Activated naive CD8-positive, alpha-beta T cell treated with anti-CD3 and anti-CD28 coated beads, Interleukin-2, amount 10 ng/mL, durations not matched to agents 7 days and 5 days (primary cell): ENCODE data around the gene UBE3B. TPM values are rescaled to one million over a fixed set of nuclear protein-coding genes. Genes with fewer than 3 reads are reported as not detected.

Experiments used
- ATAC-seq: fragments of 150-1000 bp; cut with Tn5 transposase; one replicate; pipeline ENCODE4 v1.10.0; 2021; ENCODE audit warnings: low read depth, moderate library complexity
- POLR2A ChIA-PET: fragments of 350-600 bp; sonication (Branson Sonifier 250); formaldehyde crosslinking; loops from one replicate; lab custom pipeline; 2021; ENCODE audit warnings: antibody characterized with exemption; lab: Charles Lee
- DNase-seq: peaks from one replicate; pipeline ENCODE4 v3.0.0; 2021
- H3K27ac Mint-ChIP-seq: one replicate; pipeline ENCODE4 v1.8.0; 2022; ENCODE audit warnings: mild to moderate bottlenecking, mixed read lengths
- H3K27me3 Mint-ChIP-seq: one replicate; pipeline ENCODE4 v1.8.0; 2022; ENCODE audit warnings: mild to moderate bottlenecking, moderate library complexity, mixed read lengths
- H3K36me3 Mint-ChIP-seq: one replicate; pipeline ENCODE4 v1.8.0; 2021; ENCODE audit warnings: mild to moderate bottlenecking, mixed read lengths
- H3K4me1 Mint-ChIP-seq: one replicate; pipeline ENCODE4 v1.8.0; 2021; ENCODE audit warnings: mixed read lengths
- H3K4me3 Mint-ChIP-seq: one replicate; pipeline ENCODE4 v1.8.0; 2022; ENCODE audit warnings: mild to moderate bottlenecking, moderate library complexity, mixed read lengths
- H3K9me3 Mint-ChIP-seq: one replicate; pipeline ENCODE4 v1.8.0; 2021; ENCODE audit warnings: mixed read lengths
- total RNA-seq, 2 experiments: library from RNA; stranded (reverse); gene quantifications; one replicate each; pipeline ENCODE4 v1.2.3, GENCODE V29; 2021

UBE3B gene
- total RNA-seq, 2 experiments from 2014 or later, result 40.0 to 41.7 TPM

GRCh38 chr12:109560867-109561710 is 83.7 kb downstream of the UBE3B start:
- POLR2A ChIA-PET, result interaction anchor here (1.3 kb wide), 1 partner anchor 15 kb away, joined by 3 read pairs; no protein-coding TSS in a partner anchor
- Mint-ChIP-seq H3K4me3 (no peak overlapping the region), H3K36me3 (peaks cover 15% of the 10 kb centered on the region), H3K9me3 (peaks cover 9% of the 10 kb centered on the region), H3K27me3 (no peaks in the 10 kb centered on the region), H3K4me1 (no peaks in the 10 kb centered on the region), H3K27ac (no peak overlapping the region)
- ATAC-seq (no peak), DNase-seq (no peak)

DNA sequence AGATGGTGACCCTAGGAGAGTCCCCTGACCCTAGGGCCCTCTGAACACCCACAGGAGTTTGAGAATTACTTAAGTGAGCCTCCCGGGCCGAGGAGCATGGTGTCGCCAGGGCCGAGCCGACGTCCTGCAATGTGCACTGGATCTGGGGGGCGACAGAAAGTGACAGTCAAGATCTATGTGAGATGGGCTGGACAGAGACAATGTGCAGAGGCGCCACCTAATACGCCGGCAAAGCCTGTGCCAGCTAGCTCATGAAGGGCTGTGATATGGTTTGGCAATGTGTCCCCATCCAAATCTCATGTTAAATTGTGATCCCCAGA is 84.2 kb downstream of the UBE3B start:
- no peaks in the 10 kb centered on the region for H3K4me1 Mint-ChIP-seq
- POLR2A ChIA-PET, result interaction anchor here (1.3 kb wide), 1 partner anchor 14 kb away, joined by 3 read pairs; no protein-coding TSS in a partner anchor
- ATAC-seq (no peak), DNase-seq (no peak)
- H3K27ac Mint-ChIP-seq, result no peak overlapping the region
- H3K9me3 Mint-ChIP-seq, result peaks cover 9% of the 10 kb centered on the region
- H3K4me3 Mint-ChIP-seq, result no peak overlapping the region
- H3K27me3 Mint-ChIP-seq, result no peaks in the 10 kb centered on the region
- peaks cover 15% of the 10 kb centered on the region for H3K36me3 Mint-ChIP-seq

- Mint-ChIP-seq H3K4me1 (no peaks in the 10 kb centered on the region), H3K36me3 (peaks cover 15% of the 10 kb centered on the region), H3K27me3 (no peaks in the 10 kb centered on the region), H3K9me3 (peaks cover 9% of the 10 kb centered on the region), H3K4me3 (no peak overlapping the region), H3K27ac (no peak overlapping the region)
- ATAC-seq (no peak), DNase-seq (no peak)
- POLR2A ChIA-PET, result interaction anchor here (0.5 kb wide), 1 partner anchor 408 kb away, joined by 3 read pairs; no protein-coding TSS in a partner anchor
Observed at GRCh38 chr12:109562871-109563270, 85.4 kb downstream of the UBE3B start.

DNA sequence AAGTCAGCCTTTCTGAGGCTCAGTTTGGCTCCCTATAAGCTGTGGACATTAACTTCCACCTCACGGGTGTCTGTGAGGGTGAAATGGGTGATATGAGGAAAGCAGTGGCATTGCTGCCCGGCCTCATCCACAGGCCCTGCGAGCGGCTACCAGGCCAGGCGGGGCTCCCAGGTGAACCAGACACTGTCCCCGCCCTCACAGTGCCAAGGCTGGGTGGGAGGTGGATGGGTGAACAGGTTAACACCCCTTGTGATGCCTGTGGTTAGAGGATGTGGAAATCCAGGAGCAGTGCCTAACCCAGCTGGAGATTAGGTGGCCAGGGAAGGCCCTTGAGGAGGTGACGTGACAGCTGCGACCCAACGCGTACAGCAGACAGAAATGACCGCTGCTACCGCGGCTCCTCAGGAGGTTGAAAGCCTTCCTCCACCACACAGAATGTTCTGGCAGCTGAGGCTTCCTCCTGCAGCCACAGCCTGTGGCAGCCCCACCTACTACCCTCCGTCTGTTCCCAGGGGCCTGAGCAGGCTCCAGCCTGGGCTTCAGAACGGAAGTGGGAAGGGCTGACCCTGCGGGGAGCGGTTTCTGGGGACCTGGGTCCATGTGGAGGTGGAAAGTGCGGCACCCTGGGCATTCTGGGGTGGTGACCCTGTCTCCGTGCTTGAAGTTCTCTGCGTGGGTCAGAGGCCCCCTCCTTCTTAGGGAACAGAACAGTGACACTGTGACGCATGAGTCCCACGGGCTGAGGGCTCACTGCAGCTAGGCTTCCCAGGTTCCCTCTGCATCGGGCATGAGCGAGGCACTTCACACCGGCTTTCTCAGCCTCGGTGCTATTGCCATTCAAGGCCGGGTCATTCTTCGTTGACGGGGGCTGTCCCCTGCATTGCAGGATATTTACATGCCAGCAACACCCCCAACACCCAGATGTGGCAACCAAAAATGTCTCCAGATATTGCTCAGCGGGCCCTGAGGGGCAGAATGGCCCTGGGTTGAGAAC is 86.2 kb downstream of the UBE3B start:
- Mint-ChIP-seq H3K4me1 (no peaks in the 10 kb centered on the region), H3K27ac (no peak overlapping the region), H3K4me3 (no peak overlapping the region), H3K27me3 (no peaks in the 10 kb centered on the region), H3K9me3 (peaks cover 9% of the 10 kb centered on the region), H3K36me3 (peaks cover 15% of the 10 kb centered on the region)
- DNase-seq (no peak), ATAC-seq (no peak)
- POLR2A ChIA-PET, result interaction anchor here (0.5 kb wide), 1 partner anchor 409 kb away, joined by 3 read pairs; no protein-coding TSS in a partner anchor

DNA sequence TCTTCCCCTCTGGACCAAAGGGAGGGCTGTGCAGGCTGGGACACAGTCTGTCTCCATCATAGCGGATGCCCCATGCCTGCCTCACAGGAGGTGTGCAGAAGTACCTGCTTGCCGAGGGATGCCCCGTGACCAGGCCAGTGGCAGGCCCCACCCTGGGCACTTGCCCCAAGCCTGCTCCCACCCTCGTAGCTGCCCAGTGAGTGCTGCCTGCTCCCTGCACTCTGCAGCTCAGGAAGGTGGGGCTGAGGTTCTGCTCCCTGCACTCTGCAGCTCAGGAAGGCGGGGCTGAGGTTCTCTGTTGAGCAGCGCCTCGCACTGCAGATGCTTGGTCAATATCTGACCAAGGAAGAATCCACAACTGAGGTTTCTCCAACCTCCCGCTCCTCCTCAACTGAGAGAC is 89.0 kb downstream of the UBE3B start:
- POLR2A ChIA-PET, result no interaction called here
- Mint-ChIP-seq H3K36me3 (peaks cover 17% of the 10 kb centered on the region), H3K27me3 (no peaks in the 10 kb centered on the region), H3K4me3 (no peak overlapping the region), H3K4me1 (peaks cover 4% of the 10 kb centered on the region), H3K27ac (no peak overlapping the region), H3K9me3 (peaks cover 9% of the 10 kb centered on the region)
- no peak for ATAC-seq
- no peak for DNase-seq

- ATAC-seq (no peak), DNase-seq (no peak)
- POLR2A ChIA-PET, result no interaction called here
- H3K4me3 Mint-ChIP-seq, result no peak overlapping the region
- peaks cover 7% of the 10 kb centered on the region for H3K4me1 Mint-ChIP-seq
- H3K27me3 Mint-ChIP-seq, result no peaks in the 10 kb centered on the region
- H3K36me3 Mint-ChIP-seq, result peaks cover 9% of the 10 kb centered on the region
- peaks cover 3% of the 10 kb centered on the region for H3K9me3 Mint-ChIP-seq
- H3K27ac Mint-ChIP-seq, result no peak overlapping the region
Observed at GRCh38 chr12:109567296-109567695, 89.9 kb downstream of the UBE3B start.

DNA sequence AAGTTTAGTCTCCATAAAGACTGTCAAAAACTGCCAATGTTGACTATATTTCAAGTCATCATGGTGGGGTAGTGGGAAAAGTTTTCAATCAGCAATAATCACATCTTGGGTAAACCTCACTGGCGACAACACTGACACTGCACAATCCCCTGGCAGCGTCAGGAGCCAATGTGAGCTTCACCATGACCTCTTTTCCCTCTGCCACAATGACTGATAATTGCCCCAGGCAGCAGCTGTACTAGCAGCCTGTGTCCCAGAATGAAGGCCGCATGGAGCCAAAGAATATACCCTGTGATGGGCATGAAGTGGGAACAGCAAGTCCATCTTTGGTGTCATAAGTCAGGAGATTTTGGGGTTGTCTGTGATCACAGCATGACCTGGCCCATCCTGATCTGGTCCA is 90.5 kb downstream of the UBE3B start:
- DNase-seq, result no peak
- Mint-ChIP-seq H3K9me3 (no peaks in the 10 kb centered on the region), H3K36me3 (peaks cover 7% of the 10 kb centered on the region), H3K4me3 (no peak overlapping the region), H3K4me1 (peaks cover 13% of the 10 kb centered on the region), H3K27ac (no peak overlapping the region), H3K27me3 (no peaks in the 10 kb centered on the region)
- ATAC-seq, result no peak
- POLR2A ChIA-PET, result no interaction called here

GRCh38 chr12:109568486-109568885 is 91.1 kb downstream of the UBE3B start:
- Mint-ChIP-seq H3K27ac (no peak overlapping the region), H3K9me3 (no peaks in the 10 kb centered on the region), H3K36me3 (peaks cover 8% of the 10 kb centered on the region), H3K4me1 (peaks cover 14% of the 10 kb centered on the region), H3K27me3 (no peaks in the 10 kb centered on the region), H3K4me3 (no peak overlapping the region)
- no peak for ATAC-seq
- DNase-seq, result no peak
- POLR2A ChIA-PET, result no interaction called here

DNA sequence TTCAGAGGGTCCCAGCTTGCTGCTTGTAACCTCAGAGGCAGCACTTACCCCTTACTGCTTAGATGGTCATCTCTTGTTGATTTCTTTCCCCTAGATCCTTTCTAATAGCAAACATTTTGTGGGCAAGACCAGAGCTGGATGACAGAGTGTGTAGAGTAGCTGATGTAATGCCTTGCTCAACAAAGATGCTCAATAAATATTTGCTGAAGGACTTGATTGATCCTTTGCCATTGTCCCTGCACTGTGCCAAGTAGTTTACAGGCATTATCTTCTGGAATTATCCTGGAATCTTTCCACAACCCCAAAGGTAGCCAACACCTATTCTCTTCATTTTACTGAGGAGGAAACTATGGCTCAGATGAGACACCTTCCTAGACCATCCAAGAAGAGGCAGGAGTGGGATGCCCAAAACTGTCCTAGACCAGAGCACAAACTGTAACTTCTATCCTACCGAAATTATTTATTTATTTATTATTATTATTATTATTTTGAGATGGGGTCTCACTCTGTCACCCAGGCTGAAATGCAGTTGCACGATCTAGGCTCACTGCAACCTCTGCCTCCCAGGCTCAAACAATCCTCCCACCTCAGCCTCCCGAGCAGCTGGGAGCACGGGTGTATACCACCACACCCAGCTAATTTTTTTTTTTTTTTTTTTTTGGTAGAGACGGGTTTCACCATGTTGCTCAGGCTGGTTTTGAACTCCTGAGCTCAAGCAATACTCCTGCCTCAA is 94.5 kb downstream of the UBE3B start:
- POLR2A ChIA-PET, result interaction anchor here (0.6 kb wide), 1 partner anchor 141 kb away, joined by 3 read pairs; no protein-coding TSS in a partner anchor
- Mint-ChIP-seq H3K36me3 (peaks cover 8% of the 10 kb centered on the region), H3K4me1 (peaks cover 25% of the 10 kb centered on the region), H3K27ac (peak overlapping the region; percentile 57), H3K4me3 (peak overlapping the region; percentile 92), H3K27me3 (no peaks in the 10 kb centered on the region), H3K9me3 (no peaks in the 10 kb centered on the region)
- ATAC-seq (no peak), DNase-seq (no peak)

DNA sequence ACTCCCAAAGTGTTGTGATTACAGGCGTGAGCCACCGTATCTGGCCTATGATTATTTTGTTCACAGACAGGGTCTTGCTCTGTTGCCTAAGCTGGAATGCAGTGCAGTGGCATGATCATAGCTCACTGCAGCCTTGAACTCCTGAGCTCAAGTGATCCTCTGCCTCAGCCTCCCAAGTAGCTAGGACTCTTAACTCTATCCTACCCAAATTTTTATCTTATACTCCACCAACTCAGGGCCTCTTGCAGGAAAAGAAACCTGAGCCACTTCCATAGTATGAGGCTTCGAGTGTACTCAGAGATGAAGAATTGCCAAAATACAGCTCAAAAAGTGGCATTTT is 95.0 kb downstream of the UBE3B start:
- POLR2A ChIA-PET, result no interaction called here
- peak overlapping the region; percentile 92 for H3K4me3 Mint-ChIP-seq
- H3K4me1 Mint-ChIP-seq, result peaks cover 25% of the 10 kb centered on the region
- H3K36me3 Mint-ChIP-seq, result peaks cover 8% of the 10 kb centered on the region
- no peaks in the 10 kb centered on the region for H3K27me3 Mint-ChIP-seq
- no peak for ATAC-seq
- no peak for DNase-seq
- peak overlapping the region; percentile 94 for H3K27ac Mint-ChIP-seq
- no peaks in the 10 kb centered on the region for H3K9me3 Mint-ChIP-seq

DNA sequence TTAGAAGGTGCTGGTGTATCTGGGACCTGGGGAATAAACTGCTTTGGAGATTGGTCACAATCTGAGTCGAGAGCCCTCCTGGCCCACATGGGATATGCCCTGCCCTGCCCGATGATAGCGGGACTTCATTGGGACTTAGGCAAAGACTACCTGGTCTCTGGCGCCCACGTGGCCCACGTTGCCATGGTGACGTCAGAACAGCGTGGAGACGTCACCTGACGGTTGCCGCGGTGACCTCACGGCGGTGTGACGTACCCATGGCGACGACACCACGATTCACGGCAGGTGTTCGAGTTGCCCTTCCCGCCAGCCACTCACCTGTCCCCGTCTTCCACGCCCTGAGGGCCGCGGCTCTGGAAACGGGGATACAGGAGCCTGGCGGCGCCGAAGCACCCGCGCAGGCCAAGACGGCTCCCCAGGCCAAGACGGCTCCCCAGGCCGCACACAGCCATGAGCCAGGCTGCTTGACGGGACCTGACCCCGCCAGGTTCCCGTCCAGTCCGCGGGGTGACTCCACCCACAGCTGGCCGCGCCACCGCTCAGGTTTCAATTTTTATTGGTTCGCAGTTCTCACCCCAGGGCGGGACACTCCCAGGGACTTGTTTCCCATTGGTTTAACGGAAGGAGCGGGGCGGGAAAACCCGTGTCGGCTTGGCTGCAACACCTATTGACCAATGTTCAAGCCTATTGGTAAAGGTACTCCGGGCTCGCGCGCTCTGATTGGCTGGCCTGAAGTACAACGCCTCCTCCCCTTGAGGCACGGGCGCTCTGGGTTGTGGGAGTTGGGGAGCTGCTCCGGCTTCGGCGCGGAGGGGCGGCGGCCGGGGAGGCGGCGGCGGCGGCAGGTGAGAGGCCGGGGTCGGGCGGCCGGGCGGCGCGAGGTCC is 95.8 kb downstream of the UBE3B start, which contains the start of the genes MMAB and MVK:
TSS of gene MMAB (minus strand) at position 476 of the 885 bp plus-strand sequence. CDS start at position 452, 24 bp downstream.
TSS of gene MVK (plus strand) at position 766 of the 885 bp plus-strand sequence. CDS start 1,029 bp downstream, outside the sequence.
- Mint-ChIP-seq H3K4me1 (peaks cover 25% of the 10 kb centered on the region), H3K36me3 (peaks cover 8% of the 10 kb centered on the region), H3K4me3 (peak within 1 kb of the TSS; percentile 92), H3K27ac (peak within 1 kb of the TSS; percentile 94), H3K27me3 (no peaks in the 10 kb centered on the region), H3K9me3 (no peaks in the 10 kb centered on the region)
- ATAC-seq (peak; percentile 97), DNase-seq (peak; percentile 94)
- POLR2A ChIA-PET, result interaction anchor here (0.6 to 1.3 kb wide), 6 partner anchors 11 to 877 kb away, joined by 3 to 6 read pairs (median 4); partner anchors contain the start of genes FAM222A, KCTD10 and UBE3B

DNA sequence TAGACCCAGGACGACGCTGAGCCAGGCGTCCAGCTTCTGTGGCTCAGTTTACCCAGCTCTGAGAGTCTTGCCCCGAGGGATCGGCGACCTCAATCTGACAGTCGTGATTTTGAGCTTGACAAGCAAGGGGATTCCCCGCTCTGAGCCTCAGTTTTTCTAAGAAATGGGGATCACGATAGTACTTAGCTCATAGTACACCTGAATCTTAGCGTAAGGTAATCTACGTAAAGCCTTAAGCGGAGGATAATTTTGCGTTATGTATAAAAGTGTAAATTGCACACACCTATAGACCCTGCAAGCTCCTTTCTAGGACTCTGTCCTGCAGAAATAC is 96.4 kb downstream of the UBE3B start:
- POLR2A ChIA-PET, result interaction anchor here (0.6 to 1.3 kb wide), 6 partner anchors 10 to 878 kb away, joined by 3 to 6 read pairs (median 4); partner anchors contain the start of genes FAM222A, KCTD10 and UBE3B
- Mint-ChIP-seq H3K36me3 (peaks cover 8% of the 10 kb centered on the region), H3K9me3 (no peaks in the 10 kb centered on the region), H3K4me1 (peaks cover 25% of the 10 kb centered on the region), H3K4me3 (peak overlapping the region; percentile 92), H3K27ac (peak overlapping the region; percentile 94), H3K27me3 (no peaks in the 10 kb centered on the region)
- ATAC-seq, result peak; percentile 5
- no peak for DNase-seq
